Pons (tissue), 1 donor: ENCODE data around the gene PTPN1.
"Not testable (repeated sequence)": the region's sequence is repeated elsewhere in the genome, so short reads cannot be mapped to it uniquely, and the experiment has no call there.

Source experiments
- DNase-seq: peaks from one replicate; pipeline ENCODE4 v3.0.0-alpha.2; 2016; ENCODE audit warnings: low spot score

The PTPN1 gene

DNA sequence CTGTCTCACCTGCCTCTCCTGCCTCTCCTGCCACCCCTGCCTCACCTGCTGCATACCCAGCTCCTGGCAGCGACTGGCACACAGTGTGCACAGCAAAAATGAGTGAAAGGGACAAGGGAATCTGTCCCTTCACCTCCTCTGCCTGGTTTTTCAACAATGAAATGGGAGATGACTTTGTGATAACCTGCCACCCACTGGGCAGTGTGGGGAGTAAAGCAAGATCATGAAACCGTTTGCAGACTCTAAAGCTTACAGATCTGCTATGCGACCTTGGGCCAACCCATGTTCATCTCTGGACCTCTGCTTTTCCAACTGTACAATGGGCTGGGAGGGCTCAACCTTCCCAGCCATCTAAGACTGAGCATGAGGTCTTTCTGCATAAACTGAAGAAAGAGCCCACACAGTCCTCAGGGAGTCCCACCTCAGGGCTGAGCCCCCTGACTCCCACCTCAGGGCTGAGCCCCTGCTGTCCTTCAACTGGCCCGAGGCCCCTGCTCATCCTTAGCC, 100.1 kb downstream of the PTPN1 start:
- DNase-seq: no peak

DNA sequence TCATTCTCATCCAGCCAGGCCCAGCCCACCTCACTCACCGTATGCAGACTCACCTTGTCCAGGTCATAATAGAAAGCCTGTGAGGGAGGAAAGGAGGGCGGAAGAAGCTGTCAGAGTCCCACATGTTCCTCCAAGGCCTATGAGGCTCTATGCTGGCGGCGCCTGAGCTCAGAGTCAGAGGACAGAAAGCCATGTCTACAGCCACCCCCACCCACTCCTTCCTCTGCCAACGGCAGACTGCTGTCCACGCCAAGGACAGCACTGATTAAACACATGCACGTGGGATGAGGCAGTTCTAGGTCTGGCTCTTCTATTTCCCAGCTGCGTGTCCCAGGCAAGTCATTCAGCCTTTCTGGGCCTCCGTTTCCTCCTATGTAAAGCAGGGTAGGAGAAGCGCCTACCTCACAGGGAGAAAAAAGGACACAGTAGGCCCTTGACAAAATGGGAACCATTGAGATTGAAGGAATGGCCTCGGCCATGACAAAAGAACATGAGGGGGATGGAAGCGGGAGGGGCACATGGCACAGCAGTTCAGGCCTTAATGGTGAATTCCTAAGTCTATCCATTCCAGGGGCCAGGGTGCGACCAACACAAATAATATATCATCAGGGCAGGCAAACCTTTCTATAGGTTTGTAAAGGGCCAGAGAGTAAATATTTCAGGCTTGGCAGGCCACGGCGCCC, 101.1 kb downstream of the PTPN1 start:
- no peak for DNase-seq

DNA sequence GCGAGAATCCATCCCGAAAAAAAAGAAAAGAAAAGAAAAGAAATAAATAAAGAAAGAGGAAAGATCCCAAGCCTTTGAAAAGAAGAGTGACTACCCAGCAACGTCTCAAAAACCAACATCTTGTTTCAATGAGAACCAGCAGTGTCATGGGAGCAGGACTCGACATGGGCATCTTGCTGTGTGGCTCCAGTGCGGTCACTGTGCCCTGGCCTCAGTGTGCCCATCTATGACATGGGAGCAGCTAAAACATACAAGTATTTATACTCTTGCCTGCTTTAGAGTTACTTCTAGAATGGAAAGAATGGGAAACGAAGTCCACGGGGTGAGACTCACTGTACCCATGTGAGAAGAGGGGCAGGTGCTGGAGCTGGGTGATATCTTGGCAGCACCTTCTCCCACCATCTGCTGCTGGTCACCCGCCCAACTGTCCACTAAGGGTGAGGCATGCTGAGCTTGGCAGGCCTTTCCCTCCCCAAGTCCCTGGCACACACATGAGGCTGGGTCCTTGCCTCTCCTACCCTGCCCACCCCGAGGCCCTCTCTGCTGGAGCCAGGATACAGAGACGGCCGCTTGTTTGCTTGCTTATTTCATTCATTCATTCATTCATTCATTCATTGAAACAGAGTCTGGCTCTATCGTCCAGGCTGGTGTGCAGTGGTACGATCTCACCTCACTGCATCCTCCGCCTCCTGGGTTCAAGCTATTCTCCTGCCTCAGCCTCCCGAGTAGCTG, 103.4 kb downstream of the PTPN1 start:
- DNase-seq: no peak

DNA sequence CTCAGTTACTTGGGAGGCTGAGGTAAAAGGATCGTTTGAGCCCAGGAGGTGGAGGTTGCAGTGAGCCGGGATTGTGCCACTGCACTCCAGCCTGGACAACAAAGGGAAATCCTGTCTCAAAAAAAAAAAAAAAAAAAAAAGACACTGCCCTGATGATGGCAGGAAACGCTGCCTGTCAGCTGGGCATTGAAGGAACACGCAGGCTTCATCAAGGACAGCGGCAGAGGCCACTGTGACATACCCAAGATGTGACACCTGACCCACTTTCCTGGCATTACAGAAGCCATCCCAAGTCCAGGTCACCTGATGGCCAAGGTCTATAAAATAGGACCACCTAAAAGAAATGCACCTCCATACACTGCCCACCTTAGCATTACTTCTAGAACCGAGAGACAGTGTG, 105.2 kb downstream of the PTPN1 start:
- DNase-seq: no peak

DNA sequence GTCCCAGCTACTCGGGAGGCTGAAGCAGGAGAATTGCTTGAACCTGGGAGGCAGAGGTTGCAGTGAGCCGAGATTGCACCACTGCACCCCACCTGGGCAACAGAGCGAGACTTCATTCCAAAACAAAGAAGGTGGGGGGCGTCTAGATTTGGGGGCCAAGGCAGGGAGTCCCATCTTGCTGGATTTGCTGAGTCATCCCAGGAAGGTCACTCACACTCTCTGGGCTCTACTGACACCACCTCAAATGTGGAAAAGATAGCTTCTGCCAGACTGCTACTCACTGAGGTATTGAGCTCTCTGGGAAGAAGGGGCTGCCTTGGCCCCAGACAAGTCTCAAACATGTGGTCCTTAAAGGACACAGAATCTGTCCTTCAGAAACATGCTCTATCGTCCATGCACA, 106.8 kb downstream of the PTPN1 start:
- DNase-seq: no peak

DNA sequence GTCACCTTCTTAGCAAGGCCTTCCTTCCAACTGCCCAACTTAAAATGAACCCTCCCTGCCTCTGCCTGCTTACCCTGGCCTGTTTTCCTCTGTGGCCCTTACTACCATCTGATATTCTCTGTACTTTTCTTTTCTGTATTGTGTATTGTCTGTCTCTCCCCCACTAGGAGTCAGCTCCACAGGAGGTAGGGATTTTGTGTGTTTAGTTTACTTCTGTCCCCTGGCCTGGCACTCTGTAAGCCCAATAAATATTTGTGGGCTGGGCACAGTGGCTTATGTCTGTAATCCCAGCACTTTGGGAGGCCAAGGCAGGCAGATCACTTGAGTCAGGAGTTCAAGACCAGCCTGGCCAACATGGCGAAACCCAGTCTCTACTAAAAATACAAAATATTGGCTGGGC, 108.4 kb downstream of the PTPN1 start:
- DNase-seq: no peak

DNA sequence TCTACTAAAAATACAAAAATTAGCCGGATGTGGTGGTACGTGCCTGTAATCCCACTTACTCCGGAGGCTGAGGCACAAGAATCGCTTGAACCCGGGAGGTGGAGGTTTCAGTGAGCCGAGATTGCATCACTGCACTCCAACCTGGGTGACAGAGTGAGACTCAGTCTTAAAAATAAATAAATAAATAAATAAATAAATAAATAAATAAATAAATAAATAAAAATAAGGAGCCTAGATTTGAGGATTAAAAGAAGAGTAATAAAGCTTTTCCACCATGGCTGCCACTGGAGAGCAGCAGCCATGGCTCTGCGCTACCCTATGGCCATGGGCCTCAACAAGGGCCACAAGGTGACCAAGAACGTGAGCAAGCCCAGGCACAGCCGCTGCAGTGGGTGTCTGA, 110.3 kb downstream of the PTPN1 start:
- not testable (repeated sequence) for DNase-seq

DNA sequence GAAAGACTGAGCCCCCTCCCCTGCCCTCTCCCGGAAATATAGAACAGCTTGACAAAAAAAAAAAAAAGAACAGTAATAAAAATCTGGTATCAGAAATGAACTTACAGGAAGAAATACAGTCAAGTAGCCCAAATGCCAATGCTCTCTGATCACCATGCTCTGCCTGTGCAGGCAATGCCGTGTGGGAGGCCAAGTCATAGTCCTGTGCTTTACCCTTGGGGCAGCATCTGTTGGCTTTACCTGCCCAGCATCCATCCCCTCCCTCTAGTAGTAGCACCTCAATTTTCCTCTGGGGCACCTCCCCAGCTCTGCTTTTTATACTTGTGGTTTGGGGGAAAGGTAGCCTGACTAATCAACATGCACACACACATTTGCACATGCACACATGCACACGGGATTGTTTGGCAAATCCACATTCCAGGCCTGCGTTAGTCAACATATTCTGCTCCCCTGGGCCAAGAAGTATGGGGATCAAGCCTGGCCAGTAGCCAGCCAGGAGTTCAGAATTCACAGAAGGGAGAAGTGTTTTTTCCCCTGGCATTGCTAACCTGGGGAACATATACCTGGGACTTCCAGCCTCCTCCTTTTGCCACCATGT, 111.0 kb downstream of the PTPN1 start:
- no peak for DNase-seq

DNA sequence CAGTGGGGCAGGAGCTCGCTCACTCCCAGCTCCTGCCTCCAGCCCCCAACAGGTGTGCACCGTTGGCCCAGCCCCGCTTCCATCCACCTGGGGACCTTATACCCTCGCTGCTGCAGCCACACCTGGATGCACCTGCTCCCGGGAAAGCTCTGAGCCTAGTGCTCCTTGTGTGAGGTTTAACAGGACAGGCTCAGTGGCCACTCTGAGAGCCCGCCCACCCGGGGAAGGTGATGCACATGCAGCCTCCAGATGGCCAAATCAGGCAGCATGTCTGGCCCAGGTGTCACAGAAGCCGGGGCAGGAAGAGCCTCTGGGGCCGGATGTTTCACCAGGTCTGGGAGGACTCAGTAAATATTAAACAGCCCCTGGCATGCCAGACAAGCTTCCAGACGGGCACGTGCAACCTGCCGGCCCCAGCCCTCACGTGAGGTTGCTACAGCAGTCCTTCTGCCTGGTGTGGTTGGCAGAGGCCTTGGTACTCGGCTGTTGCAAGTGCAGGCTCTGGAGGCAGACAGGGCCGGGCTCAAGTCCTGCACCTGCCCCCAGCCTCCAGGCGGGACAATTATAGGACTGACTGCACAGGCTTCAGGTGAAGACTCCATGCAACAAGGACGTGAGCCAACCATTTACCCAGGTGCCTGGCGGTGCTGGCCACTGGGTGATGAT, 114.3 kb downstream of the PTPN1 start:
- no peak for DNase-seq

DNA sequence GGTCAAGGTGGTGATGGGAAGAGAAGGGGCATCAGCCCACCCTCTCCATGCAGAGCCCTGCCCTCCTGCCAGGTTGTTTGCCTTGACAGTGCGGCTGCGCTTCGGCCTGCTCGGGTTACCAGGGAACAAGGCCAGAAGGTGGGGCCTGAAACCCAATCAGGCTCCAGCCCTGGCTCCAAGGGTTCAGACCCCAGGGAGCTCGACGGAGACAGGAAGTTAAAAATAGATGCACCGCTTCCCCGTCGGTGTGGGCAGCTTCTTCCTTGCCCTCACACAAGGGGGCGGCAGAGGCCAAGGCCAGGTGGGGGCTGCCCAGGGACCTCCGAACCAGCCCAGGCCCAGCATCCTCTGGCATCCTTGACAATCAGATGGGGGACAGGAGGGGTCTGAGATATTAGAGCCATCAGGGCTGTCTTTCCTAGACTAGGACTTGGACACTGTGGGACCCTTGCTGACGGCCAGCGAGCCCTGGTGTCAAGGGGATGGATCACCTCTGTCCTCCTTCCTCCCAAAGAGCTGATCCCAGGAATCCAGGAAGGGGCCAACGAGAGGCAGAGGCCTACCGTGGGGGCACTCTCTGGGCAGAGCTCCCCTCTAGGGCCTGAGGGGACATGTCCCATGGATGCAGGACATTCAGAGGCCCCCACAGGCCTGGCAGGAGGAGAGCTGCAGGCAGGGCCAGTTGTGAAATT, 115.9 kb downstream of the PTPN1 start:
- no peak for DNase-seq

DNA sequence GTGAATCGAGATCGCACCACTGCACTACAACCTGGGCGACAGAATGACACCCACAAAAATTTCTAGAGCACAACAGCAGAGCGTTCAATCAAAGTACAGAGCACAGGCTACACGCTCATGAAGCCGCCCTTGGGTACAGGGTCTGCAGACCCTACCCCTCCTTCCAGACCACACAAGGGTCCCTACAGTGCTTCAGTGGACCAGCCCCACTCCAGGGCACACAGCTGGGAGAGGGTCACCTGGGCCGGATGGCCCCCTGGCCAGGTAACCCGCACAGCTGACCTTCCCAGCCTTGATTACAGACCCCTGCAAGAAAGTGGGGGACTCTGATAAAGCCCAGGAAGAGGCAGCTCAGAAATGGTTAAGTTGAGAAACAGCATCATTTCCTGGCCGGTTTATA, 117.6 kb downstream of the PTPN1 start:
- DNase-seq: no peak

DNA sequence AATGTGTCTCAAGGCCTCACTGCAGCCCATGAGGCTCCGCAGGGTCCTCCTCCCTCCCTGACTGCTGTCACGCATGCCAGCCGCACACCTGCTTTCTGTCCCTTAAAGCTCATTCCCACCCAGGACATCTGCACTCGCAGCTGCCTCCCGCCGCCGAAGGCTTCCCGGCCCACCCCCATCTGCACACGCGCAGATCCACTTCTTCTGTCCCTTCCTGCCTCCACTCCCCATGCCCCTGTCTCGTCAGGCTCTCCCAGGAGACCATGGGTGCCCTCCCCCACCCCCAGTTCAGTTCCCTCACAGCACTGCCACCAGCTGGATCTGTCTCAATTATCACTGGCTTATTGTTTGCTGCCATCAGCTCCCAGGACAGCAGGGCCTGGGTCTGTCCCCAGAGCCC, 118.1 kb downstream of the PTPN1 start:
- peak; percentile 29 for DNase-seq

DNA sequence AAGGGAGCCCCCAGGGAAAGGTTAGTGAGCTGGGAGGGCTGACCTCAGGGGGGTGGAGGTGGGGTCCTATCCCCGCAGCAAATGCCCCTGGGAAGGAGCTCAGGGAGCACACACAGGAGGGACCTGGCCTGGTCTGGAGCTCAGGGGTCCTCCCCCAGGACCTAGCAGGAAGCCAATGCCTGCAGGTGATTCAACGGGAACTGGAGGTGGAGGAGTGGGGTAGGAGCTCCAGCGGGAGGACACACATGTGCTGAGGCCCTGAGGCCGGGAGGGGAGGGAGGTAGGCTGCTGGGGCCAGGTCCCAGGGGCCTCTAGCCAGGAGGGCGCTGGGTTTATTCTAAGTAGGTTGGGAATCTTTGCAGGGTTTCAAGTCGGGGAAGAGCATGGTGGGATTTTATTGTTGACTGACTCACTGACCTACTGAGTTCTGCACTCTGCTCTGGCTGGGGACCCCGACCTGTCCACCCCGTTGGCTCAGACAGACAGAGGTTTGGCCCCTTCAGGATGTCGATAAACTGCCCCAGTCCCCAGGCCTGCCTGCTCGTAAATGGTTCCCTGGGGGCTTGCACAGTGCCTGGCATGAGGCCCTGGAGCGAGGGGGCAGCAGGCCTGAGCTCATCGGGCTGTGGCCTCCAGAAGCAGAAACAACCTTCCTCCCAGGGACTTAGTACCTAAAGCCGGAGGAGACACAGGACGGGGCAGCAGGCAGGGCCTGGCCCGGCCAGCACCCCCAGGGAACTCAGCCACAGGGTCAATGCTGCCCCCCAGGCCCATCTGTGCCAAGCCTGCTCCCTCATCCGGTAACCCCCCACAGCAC, 118.9 kb downstream of the PTPN1 start:
- no peak for DNase-seq

DNA sequence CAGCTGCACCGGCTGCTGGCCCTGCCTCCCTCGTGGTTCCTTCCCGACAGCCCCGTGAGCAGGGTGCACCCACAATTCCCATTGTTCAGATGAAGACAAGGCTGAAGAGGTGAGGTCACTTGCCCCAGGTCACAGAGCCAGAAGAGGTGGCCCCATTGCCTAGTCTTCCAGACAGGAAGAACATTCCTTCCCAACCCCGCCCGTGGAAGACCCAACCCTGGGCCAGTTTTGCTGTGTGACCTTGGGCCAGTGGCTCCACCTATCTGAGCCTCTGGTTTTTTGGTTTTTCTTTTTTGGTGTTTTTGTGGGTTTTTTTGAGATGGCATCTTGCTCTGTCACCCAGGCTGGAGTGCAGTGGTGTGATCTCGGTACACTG, 119.5 kb downstream of the PTPN1 start:
- DNase-seq: no peak

DNA sequence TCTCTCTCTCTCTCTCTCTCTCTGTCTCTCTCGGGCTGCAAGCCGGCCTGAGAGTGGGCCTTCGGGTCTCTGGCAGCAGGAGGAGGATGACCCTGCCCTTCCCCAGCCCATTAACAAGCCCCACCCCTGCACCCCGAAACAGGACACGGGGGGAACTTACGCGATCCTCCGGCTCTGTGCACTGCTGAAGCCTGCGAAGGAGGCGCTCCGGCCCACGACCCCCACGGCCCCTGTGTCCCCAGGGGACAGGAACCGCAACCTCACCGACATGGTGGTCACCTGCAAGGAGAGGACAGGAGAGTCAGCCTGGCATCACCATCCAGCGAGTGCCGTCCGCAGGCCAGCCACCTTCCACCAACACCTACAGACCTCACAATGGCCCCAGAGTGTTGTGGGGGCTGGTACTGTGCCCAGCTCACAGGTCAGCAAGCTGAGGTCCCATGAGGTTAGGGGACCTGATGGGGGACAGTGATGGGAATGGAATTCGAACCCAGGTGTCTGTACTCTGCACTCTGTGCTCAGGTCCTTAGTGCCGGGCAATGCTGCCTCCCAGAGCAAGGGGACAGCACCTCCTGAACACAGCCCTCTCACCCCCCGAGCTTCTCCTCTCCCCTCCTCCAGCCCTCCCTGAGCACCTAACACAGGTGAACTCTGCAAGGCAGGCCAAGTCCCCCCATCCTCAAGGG, 120.5 kb downstream of the PTPN1 start:
- no peak for DNase-seq

DNA sequence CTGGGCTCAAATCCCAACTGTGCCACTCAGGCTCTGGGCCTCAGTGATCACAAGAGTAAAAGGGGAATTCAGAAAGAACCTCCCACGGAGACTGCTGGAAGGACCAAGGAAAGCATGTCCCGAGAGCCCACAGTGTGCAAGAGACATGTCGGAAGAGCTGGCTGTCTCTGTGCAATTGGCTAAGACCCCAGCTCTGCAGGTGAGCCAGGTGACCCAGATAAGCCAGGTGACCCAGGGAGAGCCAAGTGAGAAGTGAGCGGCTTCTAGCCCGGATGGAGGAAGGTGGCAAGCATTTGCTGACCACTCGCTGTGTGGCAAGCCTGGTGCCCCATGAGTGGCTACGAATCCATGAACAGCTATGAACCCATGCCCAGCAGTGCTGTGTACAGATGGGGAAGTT, 122.1 kb downstream of the PTPN1 start:
- DNase-seq: no peak

DNA sequence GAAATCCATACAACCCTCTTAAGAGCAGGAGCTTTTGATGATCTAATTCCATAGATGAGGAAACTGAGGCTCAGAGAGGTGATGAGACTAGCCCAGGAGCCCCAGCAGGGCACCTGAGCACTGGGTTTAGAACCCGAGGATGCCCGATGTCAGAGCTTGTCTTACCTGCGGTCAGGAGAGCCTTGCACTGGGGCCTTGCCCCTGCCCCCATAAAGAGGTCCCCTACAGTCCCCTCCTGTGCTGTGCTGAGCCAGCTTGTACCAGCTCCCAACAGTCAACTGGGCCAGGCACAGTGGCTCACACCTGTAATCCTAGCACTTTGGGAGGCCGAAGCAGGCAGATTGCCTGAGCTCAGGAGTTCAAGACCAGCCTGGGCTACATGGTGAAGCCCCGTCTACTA, 122.5 kb downstream of the PTPN1 start:
- DNase-seq: no peak

DNA sequence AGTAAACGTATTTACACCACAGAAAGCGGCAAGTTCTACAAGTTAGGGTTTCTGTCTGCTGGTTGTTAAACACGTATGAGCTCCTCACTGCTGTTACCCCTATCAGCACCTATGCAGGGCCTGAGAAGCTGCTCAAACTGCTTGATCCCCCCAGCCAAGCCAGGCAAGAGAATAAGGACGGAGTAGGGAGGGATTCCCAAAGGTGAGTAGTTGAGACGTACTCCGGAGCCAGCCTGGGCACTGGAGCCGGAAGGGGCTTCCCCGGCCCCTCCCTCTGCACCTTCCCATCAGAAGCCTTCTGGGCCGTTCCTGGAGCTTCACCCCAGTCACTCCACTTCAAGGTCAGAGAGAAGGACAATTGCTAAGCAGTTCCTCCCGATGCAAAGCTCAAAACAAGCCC, 123.2 kb downstream of the PTPN1 start:
- no peak for DNase-seq

DNA sequence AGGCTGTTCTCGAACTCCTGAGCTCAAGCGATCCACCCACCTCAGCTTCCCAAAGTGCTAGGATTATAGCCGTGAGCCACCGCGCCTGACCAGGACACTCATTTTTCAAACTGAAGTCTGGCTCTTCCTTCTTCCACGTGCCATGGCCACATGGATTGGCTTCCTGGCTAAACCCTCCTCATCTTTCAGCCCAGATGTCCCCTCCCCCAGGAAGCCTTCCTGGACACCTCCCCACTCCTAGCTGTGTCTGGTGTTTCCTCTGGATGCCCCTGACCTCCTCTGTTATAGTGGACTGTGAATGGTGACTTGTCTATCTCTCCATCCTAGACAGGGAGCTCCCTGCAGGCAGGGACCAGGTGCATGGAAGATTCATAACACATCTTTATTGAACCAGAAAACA, 124.0 kb downstream of the PTPN1 start:
- no peak for DNase-seq
